Heart left ventricle (tissue), 16 donors: ENCODE data around the gene OTUD7B. TPM values are rescaled to one million over a fixed set of nuclear protein-coding genes. Genes with fewer than 3 reads are reported as not detected.

Experiments
- ATAC-seq, 4 donors: fragments of 200-7000 bp; cut with Tn5 transposase; one replicate each; pipeline ENCODE4 v1.9.1; 2020 to 2022; ENCODE audit warnings: moderate library complexity in 4 of 4, mild to moderate bottlenecking in 3 of 4, moderate number of reproducible peaks in 1 of 4
- DNase-seq, 5 donors: peaks; one replicate each; pipeline ENCODE4 v3.0.0-alpha.2; 2020
- H3K27ac ChIP-seq, 12 donors: fragments of 200-600 bp; sonication (generic) in 4 of 12; one replicate each; pipeline versions ENCODE4 v1.5.0 to v1.8.0; 2016 to 2022; ENCODE audit warnings: mild to moderate bottlenecking in 2 of 12
- H3K27me3 ChIP-seq, 9 donors: fragments of 200-600 bp; sonication (generic) in 2 of 9; one replicate each; pipeline versions ENCODE4 v1.5.1 to v1.8.0; 2016 to 2022; ENCODE audit warnings: mild to moderate bottlenecking in 3 of 9
- H3K36me3 ChIP-seq, 9 donors: fragments of 200-600 bp; sonication (generic) in 2 of 9; one replicate each; pipeline versions ENCODE4 v1.5.0 to v1.8.0; 2018 to 2022; ENCODE audit warnings: mild to moderate bottlenecking in 2 of 9
- H3K4me1 ChIP-seq, 12 donors: fragments of 200-600 bp; sonication (generic) in 4 of 12; one replicate each; pipeline versions ENCODE4 v1.5.0 to v1.8.0; 2016 to 2022; ENCODE audit warnings: mild to moderate bottlenecking in 3 of 12
- H3K4me3 ChIP-seq, 12 donors: fragments of 200-600 bp; sonication (generic) in 4 of 12; one replicate each; pipeline versions ENCODE4 v1.5.0 to v1.8.0; 2017 to 2022; ENCODE audit warnings: mild to moderate bottlenecking in 9 of 12, moderate library complexity in 4 of 12
- H3K9me3 ChIP-seq, 12 donors: fragments of 200-600 bp; sonication (generic) in 4 of 12; one replicate each; pipeline versions ENCODE4 v1.5.0 to v1.8.0; 2016 to 2022; ENCODE audit warnings: mild to moderate bottlenecking in 1 of 12
- POLR2A ChIP-seq, 2 donors: fragments of 450-650 bp; IDR thresholded peaks; one replicate each; pipeline ENCODE4 v1.6.1; 2017; ENCODE audit warnings: antibody characterized with exemption in 2 of 2, mild to moderate bottlenecking in 2 of 2, moderate library complexity in 2 of 2
- WGBS, 4 donors: extraction: QIAGEN DNeasy Blood & Tissue Kit in 2 of 4; methylation state at CpG; one replicate each; pipeline versions ENCODE4 v1.1.5 to v1.1.7; 2013 to 2018; 5-methylcytosine and 5-hydroxymethylcytosine counted together
- intact Hi-C, 10 donors: fragments of 100-400 bp; cut with DNase I; formaldehyde crosslinking; loops; one replicate each; pipeline versions ENCODE4 v1.11.1 to v1.14.2; 2022
- polyA plus RNA-seq, 2 donors: library from polyadenylated mRNA; stranded (reverse); fragments of 200-250 nt; gene quantifications; one replicate each; pipeline ENCODE4 v1.2.3, GENCODE V29; 2013
- total RNA-seq, 9 donors: library from RNA; depleted of rRNA in 2 of 9; stranded (reverse); fragments of >200 nt in 2 of 9; fragmentation: NEBNext Ultra II Directional in 3 of 9; extraction: Animal tissue kit (Norgen Biotek cat#: 25700) in 3 of 9; gene quantifications; one replicate each; pipeline versions ENCODE4 v1.1.0 to v1.2.4, GENCODE V29; 2016 to 2023
- TF ChIP-seq, protein P1 (sequence below), 12 donors: fragments of 200-600 bp; sonication (generic) in 4 of 12; IDR thresholded peaks; one replicate each; pipeline versions ENCODE4 v1.5.0 to v1.8.0; 2018 to 2022; ENCODE audit warnings: antibody characterized with exemption in 12 of 12, mild to moderate bottlenecking in 5 of 12
- donor health status: ischemic (EF 13 %, LVEDD 7.1; RV severe dilation, severe dysfunction).
- donor health status: healthy with polysubstance abuse.
- donor health status: DM: no; HTN: yes; CAD: no.
- donor health status: DM: no; HTN: no; CAD: no.
- donor health status: ischemic (EF 25% LVEDD 6.9; RV normal size, moderate dysfunction).
- donor health status: ischemic (EF 25% LVEDD 5.7; RV mildly dilated, moderate dysfunction).
- donor health status: healthy.
- donor health status: DM: yes; HTN: yes; CAD: no.
- donor health status: ischemic (EF 35%, LVEDD 5.7; RV mildly dilated, moderate dysfunction).
- donor health status: nonischemic (EF 11% LVEDD 7.7; RV severe dilation, severe dysfunction).
- donor health status: DM: yes; HTN: yes; CAD: no.
- donor health status: PGD.
- donor health status: ischemic (EF 29% LVEDD 5.4; RV normal size, mild dysfunction).
- donor health status: nonischemic (EF 23%, LVEDD 6.1; RV moderate dilation, normal function).

Gene OTUD7B
- total and polyA plus RNA-seq, 11 donors: 8.1 to 36.2 (median 24.7) TPM

DNA sequence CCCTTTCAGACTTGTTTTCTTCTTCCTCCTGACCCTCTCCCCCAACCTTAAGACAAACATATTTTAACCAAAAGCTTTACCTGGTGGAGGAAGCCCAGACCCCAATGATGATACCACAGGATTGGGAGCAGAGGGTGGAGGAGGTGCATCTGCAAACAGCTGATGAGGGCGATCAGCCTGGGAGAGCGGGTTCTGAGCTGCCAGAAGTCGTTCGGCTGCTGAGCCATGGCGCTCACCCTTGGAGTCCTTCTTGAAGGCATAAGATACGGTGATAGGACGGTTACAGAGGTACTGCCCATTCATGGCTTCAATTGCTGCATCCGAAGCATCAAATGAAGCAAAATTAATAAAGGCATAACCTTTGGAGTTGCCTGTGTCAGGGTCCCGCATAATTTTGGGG lies 84.2 kb downstream of the OTUD7B start:
- TF ChIP-seq, protein P1, sequence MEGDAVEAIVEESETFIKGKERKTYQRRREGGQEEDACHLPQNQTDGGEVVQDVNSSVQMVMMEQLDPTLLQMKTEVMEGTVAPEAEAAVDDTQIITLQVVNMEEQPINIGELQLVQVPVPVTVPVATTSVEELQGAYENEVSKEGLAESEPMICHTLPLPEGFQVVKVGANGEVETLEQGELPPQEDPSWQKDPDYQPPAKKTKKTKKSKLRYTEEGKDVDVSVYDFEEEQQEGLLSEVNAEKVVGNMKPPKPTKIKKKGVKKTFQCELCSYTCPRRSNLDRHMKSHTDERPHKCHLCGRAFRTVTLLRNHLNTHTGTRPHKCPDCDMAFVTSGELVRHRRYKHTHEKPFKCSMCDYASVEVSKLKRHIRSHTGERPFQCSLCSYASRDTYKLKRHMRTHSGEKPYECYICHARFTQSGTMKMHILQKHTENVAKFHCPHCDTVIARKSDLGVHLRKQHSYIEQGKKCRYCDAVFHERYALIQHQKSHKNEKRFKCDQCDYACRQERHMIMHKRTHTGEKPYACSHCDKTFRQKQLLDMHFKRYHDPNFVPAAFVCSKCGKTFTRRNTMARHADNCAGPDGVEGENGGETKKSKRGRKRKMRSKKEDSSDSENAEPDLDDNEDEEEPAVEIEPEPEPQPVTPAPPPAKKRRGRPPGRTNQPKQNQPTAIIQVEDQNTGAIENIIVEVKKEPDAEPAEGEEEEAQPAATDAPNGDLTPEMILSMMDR (IDR thresholded peaks at IDR 0.05): no peak
- no peak for TF ChIP-seq POLR2A (IDR thresholded peaks at IDR 0.05)
- ATAC-seq (no peak), DNase-seq (no peak)
- WGBS, 4 donors: 90 to 94% (median 92%) methylated on average over 9 of the region's 9 CpGs
- Histone ChIP-seq H3K9me3 (no peaks in the 10 kb centered on the region), H3K4me3 (peak overlapping the region in 8 of 12 donors; percentile 75 to 98 (median 92)), H3K4me1 (peaks cover 5 to 43% (median 29%) of the 10 kb centered on the region in 12 donors), H3K27ac (no peak overlapping the region), H3K27me3 (no peaks in the 10 kb centered on the region), H3K36me3 (peaks cover 0 to 76% (median 62%) of the 10 kb centered on the region in 9 donors)
- intact Hi-C loops: loop anchor here in 3 of 10 donors (2.0 kb wide), 1 partner anchor 37 kb away; no protein-coding TSS in a partner anchor

DNA sequence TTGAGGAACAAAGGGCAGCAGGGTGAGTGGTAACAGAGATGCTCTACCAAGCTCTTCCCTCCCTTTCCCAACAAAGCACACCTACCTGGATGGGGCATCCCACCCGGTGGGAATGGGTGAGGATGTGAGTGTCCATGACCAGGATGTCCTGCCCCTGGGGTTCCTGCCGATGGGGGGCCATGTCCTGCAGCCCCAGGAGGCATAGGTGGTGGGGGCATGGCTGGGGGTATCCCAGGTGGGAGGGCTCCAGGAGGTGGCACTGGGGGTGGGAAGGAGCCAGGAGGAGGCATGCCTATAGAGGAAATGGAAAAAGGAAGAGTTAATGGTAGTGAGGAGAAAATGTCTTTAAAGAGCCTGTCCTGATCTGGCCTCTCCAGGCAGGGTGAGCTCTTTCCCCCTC lies 84.8 kb downstream of the OTUD7B start:
- Histone ChIP-seq H3K9me3 (no peaks in the 10 kb centered on the region), H3K4me1 (peaks cover 5 to 43% (median 29%) of the 10 kb centered on the region in 12 donors), H3K36me3 (peaks cover 0 to 73% (median 62%) of the 10 kb centered on the region in 9 donors), H3K4me3 (peak overlapping the region in 1 of 12 donors; percentile 92), H3K27me3 (no peaks in the 10 kb centered on the region), H3K27ac (no peak overlapping the region)
- intact Hi-C loops: loop anchor here in 3 of 10 donors (2.0 kb wide), 1 partner anchor 37 kb away; no protein-coding TSS in a partner anchor
- TF ChIP-seq POLR2A (IDR thresholded peaks at IDR 0.05): no peak
- TF ChIP-seq, protein P1 (IDR thresholded peaks at IDR 0.05): no peak
- no peak for DNase-seq
- 72 to 79% (median 75%) methylated on average over 2 of the region's 2 CpGs for WGBS, 4 donors
- ATAC-seq: no peak

DNA sequence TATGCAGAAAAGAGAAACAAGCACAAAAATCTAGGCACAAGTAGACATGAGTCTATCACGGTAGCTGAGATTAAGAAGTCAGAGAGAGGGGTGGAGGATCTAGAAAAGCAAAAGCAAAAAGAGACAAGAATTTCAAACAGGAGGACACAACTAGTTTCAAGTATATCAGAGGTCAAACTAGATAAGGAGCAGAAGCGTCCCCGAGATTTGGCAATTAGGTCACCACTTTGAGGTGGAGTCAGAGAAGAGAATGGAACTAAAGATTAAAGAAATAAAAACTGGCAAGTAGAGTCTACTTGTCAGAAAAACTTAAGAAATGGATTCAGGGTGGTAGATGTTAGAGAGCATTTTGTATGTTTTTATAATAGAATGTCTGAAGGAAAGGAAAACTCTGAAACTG lies 85.2 kb downstream of the OTUD7B start:
- Histone ChIP-seq H3K4me3 (no peak overlapping the region), H3K27ac (no peak overlapping the region), H3K27me3 (no peaks in the 10 kb centered on the region), H3K36me3 (peaks cover 0 to 70% (median 58%) of the 10 kb centered on the region in 9 donors), H3K4me1 (peaks cover 5 to 42% (median 29%) of the 10 kb centered on the region in 12 donors), H3K9me3 (no peaks in the 10 kb centered on the region)
- ATAC-seq: no peak
- DNase-seq: no peak
- TF ChIP-seq, protein P1 (IDR thresholded peaks at IDR 0.05): no peak
- TF ChIP-seq POLR2A (IDR thresholded peaks at IDR 0.05): no peak
- intact Hi-C loops: no loop called here
- 50 to 60% (median 54%) methylated on average over 3 of the region's 3 CpGs for WGBS, 4 donors

DNA sequence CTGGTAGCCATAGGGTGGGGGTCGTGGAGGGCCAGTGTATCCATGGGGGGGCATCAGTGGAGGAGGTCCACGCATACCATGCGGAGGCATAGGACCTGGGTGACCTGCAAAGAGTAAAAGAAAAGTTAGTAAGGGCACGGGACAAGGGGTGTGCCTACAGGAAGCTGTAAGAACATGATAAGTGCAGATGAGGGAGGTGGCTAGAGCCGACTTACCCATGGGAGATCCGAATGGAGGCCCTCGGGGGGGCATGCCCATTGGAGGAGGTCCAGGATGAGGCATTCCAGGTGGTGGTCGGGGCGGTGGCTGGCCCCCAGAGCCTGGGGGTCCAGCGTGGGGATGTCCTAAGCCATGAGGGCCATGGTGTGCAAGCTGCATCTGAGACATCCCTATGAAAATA lies 86.9 kb downstream of the OTUD7B start:
- intact Hi-C loops: no loop called here
- Histone ChIP-seq H3K4me1 (peaks cover 5 to 35% (median 26%) of the 10 kb centered on the region in 12 donors), H3K4me3 (no peak overlapping the region), H3K27ac (no peak overlapping the region), H3K9me3 (no peaks in the 10 kb centered on the region), H3K36me3 (peaks cover 0 to 58% (median 52%) of the 10 kb centered on the region in 9 donors), H3K27me3 (no peaks in the 10 kb centered on the region)
- ATAC-seq: no peak
- 85 to 87% (median 86%) methylated on average over 10 of the region's 10 CpGs for WGBS, 4 donors
- no peak for TF ChIP-seq POLR2A (IDR thresholded peaks at IDR 0.05)
- TF ChIP-seq, protein P1 (IDR thresholded peaks at IDR 0.05): no peak
- DNase-seq: no peak
